ENCODE data around the gene ANKS1A.

GRCh38 chr6:34858681-34859080 lies 30.4 kb upstream of the ANKS1A start:
- TF ChIP-seq NFYB (CRISPR knock-in tag; conservative IDR thresholded peaks at IDR 0.05; ENCODE audit: low read depth), result no peak
- no peak for TF ChIP-seq CTCF (IDR thresholded peaks at IDR 0.05)
- TF ChIP-seq, protein P1, sequence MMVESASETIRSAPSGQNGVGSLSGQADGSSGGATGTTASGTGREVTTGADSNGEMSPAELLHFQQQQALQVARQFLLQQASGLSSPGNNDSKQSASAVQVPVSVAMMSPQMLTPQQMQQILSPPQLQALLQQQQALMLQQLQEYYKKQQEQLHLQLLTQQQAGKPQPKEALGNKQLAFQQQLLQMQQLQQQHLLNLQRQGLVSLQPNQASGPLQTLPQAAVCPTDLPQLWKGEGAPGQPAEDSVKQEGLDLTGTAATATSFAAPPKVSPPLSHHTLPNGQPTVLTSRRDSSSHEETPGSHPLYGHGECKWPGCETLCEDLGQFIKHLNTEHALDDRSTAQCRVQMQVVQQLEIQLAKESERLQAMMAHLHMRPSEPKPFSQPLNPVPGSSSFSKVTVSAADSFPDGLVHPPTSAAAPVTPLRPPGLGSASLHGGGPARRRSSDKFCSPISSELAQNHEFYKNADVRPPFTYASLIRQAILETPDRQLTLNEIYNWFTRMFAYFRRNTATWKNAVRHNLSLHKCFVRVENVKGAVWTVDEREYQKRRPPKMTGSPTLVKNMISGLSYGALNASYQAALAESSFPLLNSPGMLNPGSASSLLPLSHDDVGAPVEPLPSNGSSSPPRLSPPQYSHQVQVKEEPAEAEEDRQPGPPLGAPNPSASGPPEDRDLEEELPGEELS (CRISPR knock-in tag; IDR thresholded peaks at IDR 0.05), result no peak
- TF ChIP-seq, protein P2, sequence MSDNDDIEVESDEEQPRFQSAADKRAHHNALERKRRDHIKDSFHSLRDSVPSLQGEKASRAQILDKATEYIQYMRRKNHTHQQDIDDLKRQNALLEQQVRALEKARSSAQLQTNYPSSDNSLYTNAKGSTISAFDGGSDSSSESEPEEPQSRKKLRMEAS (CRISPR knock-in tag; IDR thresholded peaks at IDR 0.05), result no peak
- TF ChIP-seq FOXJ3 (CRISPR knock-in tag; IDR thresholded peaks at IDR 0.05; ENCODE audit: borderline replicate concordance), result no peak
- TF ChIP-seq, protein P3, sequence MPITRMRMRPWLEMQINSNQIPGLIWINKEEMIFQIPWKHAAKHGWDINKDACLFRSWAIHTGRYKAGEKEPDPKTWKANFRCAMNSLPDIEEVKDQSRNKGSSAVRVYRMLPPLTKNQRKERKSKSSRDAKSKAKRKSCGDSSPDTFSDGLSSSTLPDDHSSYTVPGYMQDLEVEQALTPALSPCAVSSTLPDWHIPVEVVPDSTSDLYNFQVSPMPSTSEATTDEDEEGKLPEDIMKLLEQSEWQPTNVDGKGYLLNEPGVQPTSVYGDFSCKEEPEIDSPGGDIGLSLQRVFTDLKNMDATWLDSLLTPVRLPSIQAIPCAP (CRISPR knock-in tag; IDR thresholded peaks at IDR 0.05), result no peak
- no peak for TF ChIP-seq ETV6 (CRISPR knock-in tag; IDR thresholded peaks at IDR 0.05)
- TF ChIP-seq CREB1 (CRISPR knock-in tag; IDR thresholded peaks at IDR 0.05), result no peak
- TF ChIP-seq, protein P4, sequence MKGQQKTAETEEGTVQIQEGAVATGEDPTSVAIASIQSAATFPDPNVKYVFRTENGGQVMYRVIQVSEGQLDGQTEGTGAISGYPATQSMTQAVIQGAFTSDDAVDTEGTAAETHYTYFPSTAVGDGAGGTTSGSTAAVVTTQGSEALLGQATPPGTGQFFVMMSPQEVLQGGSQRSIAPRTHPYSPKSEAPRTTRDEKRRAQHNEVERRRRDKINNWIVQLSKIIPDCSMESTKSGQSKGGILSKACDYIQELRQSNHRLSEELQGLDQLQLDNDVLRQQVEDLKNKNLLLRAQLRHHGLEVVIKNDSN (CRISPR knock-in tag; IDR thresholded peaks at IDR 0.05), result no peak

Data from WTC11 (cell line).